H1 (cell line): ENCODE data around the gene ACSM3. TPM values are rescaled to one million over a fixed set of nuclear protein-coding genes. Genes with fewer than 3 reads are reported as not detected.

Source experiments
- CTCF ChIA-PET: fragments of 300-600 bp; sonication (Branson Sonifier 250); formaldehyde crosslinking; loops from one replicate; lab custom pipeline; 2021; ENCODE audit not compliant: partially characterized antibody; lab: Charles Lee
- POLR2A ChIA-PET: fragments of 300-600 bp; sonication (Branson Sonifier 250); formaldehyde crosslinking; loops from one replicate; lab custom pipeline; 2021; ENCODE audit warnings: inconsistent platforms; ENCODE audit not compliant: partially characterized antibody; lab: Charles Lee
- DNase-seq, 2 experiments: peaks; one replicate each; pipeline versions ENCODE4 v3.0.0 to v3.0.0-alpha.2; 2010 to 2022; ENCODE audit warnings: low spot score in 2 of 2, low read depth in 1 of 2, mixed read lengths in 1 of 2
- FAIRE-seq: peaks from 2 replicates; lab custom pipeline; 2011; peaks lifted over from hg19 to GRCh38; lab: Jason Lieb, UNC
- H2AFZ ChIP-seq: 2 replicates; pipeline ENCODE4 v1.8.1; 2012; ENCODE audit warnings: low read length, inconsistent platforms
- H2AK5ac ChIP-seq: 2 replicates; pipeline ENCODE4 v1.6.1; 2013; ENCODE audit warnings: low read depth, low read length
- H2BK120ac ChIP-seq: replicated peaks from 2 replicates; pipeline ENCODE3; 2013; ENCODE audit warnings: low read depth, low read length, inconsistent platforms
- H2BK12ac ChIP-seq: 2 replicates; pipeline ENCODE4 v1.6.1; 2013; ENCODE audit warnings: low read depth, low read length
- H2BK15ac ChIP-seq: 2 replicates; pipeline ENCODE4 v1.6.1; 2013; ENCODE audit warnings: low read length
- H2BK20ac ChIP-seq: 2 replicates; pipeline ENCODE4 v1.6.1; 2013; ENCODE audit warnings: low read length
- H2BK5ac ChIP-seq: 2 replicates; pipeline ENCODE4 v1.6.1; 2013; ENCODE audit warnings: low read depth, low read length
- H3K14ac ChIP-seq: 2 replicates; pipeline ENCODE4 v1.6.1; 2013; ENCODE audit warnings: inconsistent platforms; ENCODE audit not compliant: insufficient read length
- H3K18ac ChIP-seq: 2 replicates; pipeline ENCODE4 v1.6.1; 2013; ENCODE audit warnings: low read length; ENCODE audit errors: extremely low read depth
- H3K23ac ChIP-seq: 2 replicates; pipeline ENCODE4 v1.6.1; 2013; ENCODE audit warnings: inconsistent platforms; ENCODE audit not compliant: insufficient read length
- H3K23me2 ChIP-seq: 2 replicates; pipeline ENCODE4 v1.6.1; 2013; ENCODE audit warnings: low read depth, low read length
- H3K27ac ChIP-seq: 2 replicates; pipeline ENCODE4 v1.6.1; 2011; ENCODE audit warnings: low read depth, low read length, inconsistent platforms
- H3K27me3 ChIP-seq, 4 experiments: replicated peaks in 1 of 4; 1 replicate in 1 of 4; 2 replicates in 3 of 4; pipeline versions ENCODE4 v1.6.1 to v1.8.1; 2011 to 2013; ENCODE audit warnings: low read length in 3 of 4, mild to moderate bottlenecking in 3 of 4, inconsistent platforms in 2 of 4, mixed read lengths in 2 of 4, moderate library complexity in 1 of 4; ENCODE audit not compliant: control insufficient read depth in 3 of 4, insufficient read depth in 3 of 4; ENCODE audit errors: extremely low read depth in 1 of 4
- H3K36me3 ChIP-seq, 4 experiments: 2 replicates each; pipeline versions ENCODE4 v1.6.1 to v1.8.1; 2011 to 2013; ENCODE audit warnings: mild to moderate bottlenecking in 4 of 4, low read length in 3 of 4, moderate library complexity in 2 of 4, control low read depth in 1 of 4, inconsistent platforms in 1 of 4; ENCODE audit not compliant: insufficient read depth in 4 of 4, control insufficient read depth in 2 of 4
- H3K4ac ChIP-seq: replicated peaks from 2 replicates; pipeline ENCODE3; 2013; ENCODE audit warnings: low read length, low read depth, mixed read lengths, inconsistent platforms; ENCODE audit not compliant: insufficient read length
- H3K4me1 ChIP-seq, 4 experiments: replicated peaks in 1 of 4; 1 replicate in 1 of 4; 2 replicates in 3 of 4; pipeline versions ENCODE4 v1.6.1 to v1.8.1; 2011 to 2013; ENCODE audit warnings: low read length in 3 of 4, inconsistent platforms in 2 of 4, mixed read lengths in 1 of 4; ENCODE audit not compliant: insufficient read depth in 4 of 4, control insufficient read depth in 3 of 4
- H3K4me2 ChIP-seq, 2 experiments: 2 replicates each; pipeline versions ENCODE4 v1.6.1 to v1.8.1; 2011 to 2013; ENCODE audit warnings: low read depth in 2 of 2, low read length in 2 of 2, control low read depth in 1 of 2, inconsistent platforms in 1 of 2, mild to moderate bottlenecking in 1 of 2; ENCODE audit not compliant: insufficient read depth in 1 of 2
- H3K4me3 ChIP-seq, 4 experiments: fragments of 200-600, 300-600 bp in 1 of 4; sonication (generic), shearing (Covaris generic), sonication (Bioruptor Twin) in 1 of 4; 2 replicates each; pipeline versions ENCODE4 v1.5.1 to v1.8.1; 2011 to 2016; ENCODE audit warnings: low read length in 4 of 4, low read depth in 3 of 4, control low read depth in 2 of 4, inconsistent platforms in 2 of 4, mild to moderate bottlenecking in 2 of 4, mixed read lengths in 1 of 4, moderate library complexity in 1 of 4; ENCODE audit not compliant: insufficient read depth in 2 of 4; ENCODE audit errors: extremely low read depth in 1 of 4
- H3K56ac ChIP-seq: replicated peaks from 2 replicates; pipeline ENCODE3; 2013; ENCODE audit warnings: low read depth, mild to moderate bottlenecking, mixed read lengths, low read length, inconsistent platforms; ENCODE audit not compliant: insufficient read length
- H3K79me1 ChIP-seq: 2 replicates; pipeline ENCODE4 v1.6.1; 2013; ENCODE audit warnings: low read depth, low read length, control low read depth
- H3K79me2 ChIP-seq, 2 experiments: 2 replicates each; pipeline versions ENCODE4 v1.6.1 to v1.8.1; 2012 to 2013; ENCODE audit warnings: low read length in 2 of 2, mild to moderate bottlenecking in 2 of 2, inconsistent platforms in 1 of 2; ENCODE audit not compliant: insufficient read depth in 2 of 2, control insufficient read depth in 1 of 2
- H3K9ac ChIP-seq, 4 experiments: replicated peaks in 1 of 4; 1 replicate in 1 of 4; 2 replicates in 3 of 4; pipeline versions ENCODE4 v1.6.1 to v1.8.1; 2011 to 2013; ENCODE audit warnings: low read depth in 3 of 4, low read length in 3 of 4, control low read depth in 2 of 4, mild to moderate bottlenecking in 2 of 4, moderate library complexity in 2 of 4, inconsistent platforms in 1 of 4; ENCODE audit errors: extremely low read depth in 1 of 4
- H3K9me3 ChIP-seq, 2 experiments: 2 replicates each; pipeline versions ENCODE4 v1.6.1 to v1.8.1; 2012 to 2013; ENCODE audit warnings: mild to moderate bottlenecking in 2 of 2, moderate library complexity in 2 of 2, control low read depth in 1 of 2, inconsistent platforms in 1 of 2, low read depth in 1 of 2, low read length in 1 of 2, mixed read lengths in 1 of 2; ENCODE audit not compliant: insufficient read depth in 2 of 2
- H4K20me1 ChIP-seq, 2 experiments: replicated peaks in 1 of 2; 2 replicates each; pipeline versions ENCODE3 to v1.8.1; 2011 to 2013; ENCODE audit warnings: inconsistent platforms in 2 of 2, low read length in 2 of 2, mild to moderate bottlenecking in 1 of 2; ENCODE audit not compliant: insufficient read depth in 2 of 2, control insufficient read depth in 1 of 2
- H4K5ac ChIP-seq: 2 replicates; pipeline ENCODE4 v1.6.1; 2013; ENCODE audit warnings: low read length, low read depth, mixed read lengths, inconsistent platforms; ENCODE audit not compliant: insufficient read length
- H4K8ac ChIP-seq: 2 replicates; pipeline ENCODE4 v1.8.0; 2013; ENCODE audit warnings: mild to moderate bottlenecking, moderate library complexity, low read length, inconsistent platforms; ENCODE audit not compliant: insufficient read depth; ENCODE audit errors: extremely low read depth
- H4K91ac ChIP-seq: replicated peaks from 2 replicates; pipeline ENCODE3; 2013; ENCODE audit warnings: low read length, mixed read lengths, inconsistent platforms; ENCODE audit not compliant: insufficient read length
- CBX8 ChIP-seq: fragments of 300-800, 300-1000 bp; sonication (generic); IDR thresholded peaks from 2 replicates; pipeline ENCODE4 v1.7.1; 2016; ENCODE audit warnings: low read depth, low read length, borderline replicate concordance
- CHD2 ChIP-seq: IDR thresholded peaks from 2 replicates; pipeline ENCODE4 v1.6.1; 2012; ENCODE audit warnings: low read length, improper control_type of control experiment
- CTCF ChIP-seq, 3 experiments: IDR thresholded peaks; 1 replicate in 2 of 3; 2 replicates in 1 of 3; pipeline versions ENCODE4 v1.5.1 to v1.6.1; 2011; ENCODE audit warnings: low read length in 3 of 3, mild to moderate bottlenecking in 3 of 3, inconsistent platforms in 2 of 3, low read depth in 1 of 3, moderate library complexity in 1 of 3; ENCODE audit not compliant: insufficient read depth in 1 of 3; ENCODE audit errors: control extremely low read depth in 1 of 3
- EP300 ChIP-seq, 2 experiments: IDR thresholded peaks; 1 replicate in 1 of 2; 2 replicates in 1 of 2; pipeline ENCODE4 v1.6.1; 2011 to 2012; ENCODE audit warnings: low read depth in 2 of 2, low read length in 2 of 2, mild to moderate bottlenecking in 2 of 2, borderline replicate concordance in 1 of 2, inconsistent platforms in 1 of 2, moderate library complexity in 1 of 2
- EZH2 ChIP-seq: fragments of 200-600 bp; sonication (generic); IDR thresholded peaks from 2 replicates; pipeline ENCODE4 v1.7.1; 2012; ENCODE audit warnings: low read depth, mild to moderate bottlenecking, moderate library complexity, low read length, inconsistent platforms; ENCODE audit not compliant: severe bottlenecking
- MAFK ChIP-seq: IDR thresholded peaks from 2 replicates; pipeline ENCODE4 v1.6.1; 2012; ENCODE audit warnings: low read depth, mild to moderate bottlenecking, improper control_type of control experiment, low read length
- MAX ChIP-seq: IDR thresholded peaks from 2 replicates; pipeline ENCODE4 v1.6.1; 2012; ENCODE audit warnings: inconsistent platforms
- NANOG ChIP-seq: IDR thresholded peaks from 2 replicates; pipeline ENCODE4 v1.6.1; 2011; ENCODE audit warnings: low read length, low read depth, mild to moderate bottlenecking, inconsistent platforms; ENCODE audit not compliant: insufficient read depth, poor library complexity, severe bottlenecking
- RAD21 ChIP-seq, 2 experiments: IDR thresholded peaks in 1 of 2; conservative IDR thresholded peaks in 1 of 2; 2 replicates each; pipeline ENCODE4 v1.6.1; 2011; ENCODE audit warnings: low read depth in 2 of 2, low read length in 2 of 2, improper control_type of control experiment in 1 of 2, inconsistent platforms in 1 of 2, mild to moderate bottlenecking in 1 of 2, moderate library complexity in 1 of 2
- TBP ChIP-seq: IDR thresholded peaks from 2 replicates; pipeline ENCODE4 v1.6.1; 2011; ENCODE audit warnings: low read depth, low read length, improper control_type of control experiment
- YY1 ChIP-seq: IDR thresholded peaks from 2 replicates; pipeline ENCODE4 v1.6.1; 2011; ENCODE audit warnings: low read depth, mild to moderate bottlenecking, low read length
- WGBS, 2 experiments: shearing (Covaris generic) in 1 of 2; methylation state at CpG; one replicate each; pipeline versions ENCODE4 v1.1.6 to v1.1.7; 2013 to 2015; ENCODE audit warnings: low lambda C conversion rate in 2 of 2, mixed read lengths in 2 of 2, inconsistent platforms in 1 of 2, low coverage in 1 of 2, missing lambda C conversion rate in 1 of 2; ENCODE audit not compliant: insufficient replicate concordance in 2 of 2, insufficient coverage in 1 of 2, insufficient read length in 1 of 2; ENCODE audit errors: extremely low coverage in 1 of 2, missing lambda C conversion rate in 1 of 2; 5-methylcytosine and 5-hydroxymethylcytosine counted together
- polyA plus RNA-seq, 7 experiments: library from polyadenylated mRNA; depleted of rRNA in 3 of 7; stranded (reverse) in 5 of 7; unstranded in 2 of 7; fragments of >200 nt in 5 of 7; fragments of 200-250 nt in 2 of 7; gene quantifications; 1 replicate in 5 of 7; 2 replicates in 1 of 7; 4 replicates in 1 of 7; pipeline versions ENCODE4 v1.2.1 to v1.2.3, GENCODE V29; 2011 to 2013; ENCODE audit warnings: missing spikeins in 2 of 7, mixed read lengths in 2 of 7
- total RNA-seq: library from RNA; stranded (reverse); fragmentation: NEBNext Ultra II Directional; extraction: Animal tissue kit (Norgen Biotek cat#: 25700); gene quantifications from 2 replicates; pipeline ENCODE4 v1.2.1, GENCODE V29; 2021

Gene ACSM3
- total and polyA plus RNA-seq, 2 of the 8 experiments (the other 6 are each of a cell fraction or from before 2014, with no cell fraction given), result 5.7 to 6.2 TPM

GRCh38 chr16:20830372-20830771, 66.6 kb downstream of the ACSM3 start:
- Histone ChIP-seq H3K4me3 (no peak overlapping the region), H2AK5ac (no peak overlapping the region), H3K9ac (no peak overlapping the region), H4K91ac (no peak overlapping the region), H3K18ac (no peak overlapping the region), H2BK5ac (no peak overlapping the region), H2AFZ (no peak overlapping the region), H3K79me2 (no peaks in the 10 kb centered on the region), H3K4ac (no peak overlapping the region), H4K8ac (no peak overlapping the region), H4K5ac (no peak overlapping the region), H4K20me1 (no peaks in the 10 kb centered on the region), H3K23me2 (no peaks in the 10 kb centered on the region), H2BK20ac (no peak overlapping the region), H3K79me1 (no peaks in the 10 kb centered on the region), H3K56ac (no peak overlapping the region), H2BK12ac (no peak overlapping the region), H3K23ac (no peak overlapping the region), H3K4me1 (no peaks in the 10 kb centered on the region), H3K36me3 (peaks cover 0 to 18% (median 0%) of the 10 kb centered on the region in 4 experiments; a peak in 4 of 8 replicates), H3K4me2 (no peak overlapping the region), H3K27me3 (no peaks in the 10 kb centered on the region), H3K9me3 (no peaks in the 10 kb centered on the region), H3K14ac (no peak overlapping the region), H3K27ac (no peak overlapping the region), H2BK120ac (no peak overlapping the region), H2BK15ac (no peak overlapping the region)
- WGBS, 2 experiments, result 85% methylated on average over 1 of the region's 1 CpG; no CpG with 5 or more reads in 1 of the 2 experiments
- ChIA-PET CTCF (interaction anchor here (1.2 kb wide), 1 partner anchor 16 kb away, joined by 3 read pairs; no protein-coding TSS in a partner anchor), POLR2A (no interaction called here)
- DNase-seq (no peak), FAIRE-seq (no peak)
- TF ChIP-seq NANOG (no peak), EP300 (IDR thresholded peaks at IDR 0.05; ENCODE audit: borderline replicate concordance in 1 of 2, low read depth in 2 of 2, low read length in 2 of 2) (no peak), EZH2 (no peak), CHD2 (no peak), YY1 (no peak), MAFK (no peak), MAX (no peak), RAD21 (IDR thresholded peaks at IDR 0.05 in 1 of 2, conservative IDR thresholded peaks at IDR 0.05 in 1 of 2; ENCODE audit: low read depth in 2 of 2, low read length in 2 of 2) (no peak), CBX8 (no peak), TBP (no peak), CTCF (IDR thresholded peaks at IDR 0.05; ENCODE audit: control extremely low read depth in 1 of 3, insufficient read depth in 1 of 3, low read depth in 1 of 3, low read length in 3 of 3) (no peak)
